Fibroblast of villous mesenchyme (primary cell): ENCODE measurements around the gene ALDH1A3. TPM values are rescaled to one million over a fixed set of nuclear protein-coding genes. Genes with fewer than 3 reads are reported as not detected.

Experiments used
- DNase-seq: peaks from one replicate; pipeline ENCODE4 v3.0.0-alpha.2; 2010; ENCODE audit warnings: low read depth
- H3K4me3 ChIP-seq: 2 replicates; pipeline ENCODE4 v1.5.1; 2011; ENCODE audit warnings: low read depth, mild to moderate bottlenecking, low read length
- total RNA-seq: library from RNA; depleted of rRNA; stranded (reverse); fragments of >200 nt; gene quantifications from 2 replicates; pipeline ENCODE4 v1.2.3, GENCODE V29; 2012
- TF ChIP-seq, protein P1 (sequence below): IDR thresholded peaks from 2 replicates; pipeline ENCODE4 v1.5.1; 2012; ENCODE audit warnings: low read depth, mild to moderate bottlenecking, low read length; ENCODE audit not compliant: insufficient read depth

ALDH1A3 gene
- total RNA-seq, 1 donor: 42.7 TPM

DNA sequence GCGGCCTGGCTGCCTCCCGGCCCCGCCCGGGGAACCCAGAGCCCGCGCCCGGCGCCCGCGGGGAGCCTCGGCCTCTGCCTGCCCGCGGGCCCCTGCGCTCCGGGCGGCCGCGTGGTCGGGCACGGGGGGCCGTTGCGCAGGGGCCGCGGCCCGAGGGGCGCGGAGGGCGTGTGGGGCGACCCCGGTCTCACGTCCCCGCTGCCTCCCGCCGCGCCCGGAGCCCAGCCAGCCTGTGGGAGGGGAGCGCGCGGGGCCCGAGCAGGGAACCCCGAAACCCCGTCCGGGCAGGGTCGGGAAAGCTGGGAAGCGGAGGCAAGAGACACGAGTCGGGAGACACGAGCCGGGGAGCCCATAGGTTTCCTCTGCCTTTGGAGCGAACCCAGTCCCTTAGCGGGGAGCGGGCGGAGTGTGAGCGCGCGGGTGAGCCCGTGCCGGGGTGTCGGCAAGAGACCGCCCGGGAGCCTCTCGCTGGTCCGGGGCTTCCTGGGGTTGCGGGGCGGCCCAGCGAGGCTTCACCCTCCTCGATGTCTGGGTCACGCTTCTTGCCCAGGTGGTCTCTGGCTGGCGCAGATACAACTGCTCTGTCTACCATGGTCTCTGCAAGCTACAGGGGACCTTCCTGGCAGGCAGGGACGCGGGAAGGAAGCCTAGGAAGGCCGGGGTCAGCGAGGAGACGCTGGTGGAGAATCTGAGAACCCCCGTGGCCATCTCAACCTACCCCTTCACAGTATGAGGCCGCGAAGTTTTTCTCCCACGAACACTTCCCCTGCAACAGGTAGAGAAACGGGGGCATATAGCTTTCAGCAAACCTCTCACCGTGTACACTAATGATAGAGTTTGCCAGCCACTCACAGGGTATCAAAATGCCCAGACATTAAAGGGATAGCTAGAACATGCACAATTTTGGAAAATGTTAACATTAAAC is 40.1 kb downstream of the ALDH1A3 start:
- TF ChIP-seq, protein P1, sequence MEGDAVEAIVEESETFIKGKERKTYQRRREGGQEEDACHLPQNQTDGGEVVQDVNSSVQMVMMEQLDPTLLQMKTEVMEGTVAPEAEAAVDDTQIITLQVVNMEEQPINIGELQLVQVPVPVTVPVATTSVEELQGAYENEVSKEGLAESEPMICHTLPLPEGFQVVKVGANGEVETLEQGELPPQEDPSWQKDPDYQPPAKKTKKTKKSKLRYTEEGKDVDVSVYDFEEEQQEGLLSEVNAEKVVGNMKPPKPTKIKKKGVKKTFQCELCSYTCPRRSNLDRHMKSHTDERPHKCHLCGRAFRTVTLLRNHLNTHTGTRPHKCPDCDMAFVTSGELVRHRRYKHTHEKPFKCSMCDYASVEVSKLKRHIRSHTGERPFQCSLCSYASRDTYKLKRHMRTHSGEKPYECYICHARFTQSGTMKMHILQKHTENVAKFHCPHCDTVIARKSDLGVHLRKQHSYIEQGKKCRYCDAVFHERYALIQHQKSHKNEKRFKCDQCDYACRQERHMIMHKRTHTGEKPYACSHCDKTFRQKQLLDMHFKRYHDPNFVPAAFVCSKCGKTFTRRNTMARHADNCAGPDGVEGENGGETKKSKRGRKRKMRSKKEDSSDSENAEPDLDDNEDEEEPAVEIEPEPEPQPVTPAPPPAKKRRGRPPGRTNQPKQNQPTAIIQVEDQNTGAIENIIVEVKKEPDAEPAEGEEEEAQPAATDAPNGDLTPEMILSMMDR: no peak
- peak; percentile 44 for DNase-seq
- H3K4me3 ChIP-seq: peak overlapping the region; percentile 70

DNA sequence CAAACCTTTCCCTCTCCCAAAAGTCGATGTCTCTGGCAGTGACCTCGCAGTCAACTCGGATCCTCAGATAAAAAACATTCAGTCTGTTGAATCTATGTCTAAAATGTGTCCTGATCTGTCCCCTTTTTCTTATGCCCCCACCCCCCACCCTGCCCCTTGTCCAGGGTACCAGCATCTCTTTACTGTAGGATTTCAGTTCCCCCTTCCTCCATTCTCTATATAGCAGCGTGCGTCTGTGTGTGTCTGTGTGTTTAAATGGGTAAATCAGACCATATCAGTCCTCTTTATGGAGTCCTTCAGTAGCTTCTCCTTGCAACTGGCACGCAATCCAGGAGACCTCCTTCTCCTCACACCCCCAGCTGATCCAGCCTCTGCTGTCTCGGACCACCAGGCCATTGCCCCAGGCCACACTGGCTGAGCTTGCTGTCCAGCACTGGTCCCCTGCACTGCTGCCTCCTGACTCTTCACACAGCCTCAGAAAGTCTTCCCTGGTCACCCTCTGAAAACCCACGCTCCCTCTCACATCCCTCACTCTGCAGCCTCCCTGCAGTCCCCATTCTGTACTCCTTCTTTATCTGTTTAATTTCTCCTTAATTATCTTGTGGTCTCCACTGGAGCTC is 41.0 kb downstream of the ALDH1A3 start:
- peak overlapping the region; percentile 70 for H3K4me3 ChIP-seq
- DNase-seq: no peak
- TF ChIP-seq, protein P1: no peak

DNA sequence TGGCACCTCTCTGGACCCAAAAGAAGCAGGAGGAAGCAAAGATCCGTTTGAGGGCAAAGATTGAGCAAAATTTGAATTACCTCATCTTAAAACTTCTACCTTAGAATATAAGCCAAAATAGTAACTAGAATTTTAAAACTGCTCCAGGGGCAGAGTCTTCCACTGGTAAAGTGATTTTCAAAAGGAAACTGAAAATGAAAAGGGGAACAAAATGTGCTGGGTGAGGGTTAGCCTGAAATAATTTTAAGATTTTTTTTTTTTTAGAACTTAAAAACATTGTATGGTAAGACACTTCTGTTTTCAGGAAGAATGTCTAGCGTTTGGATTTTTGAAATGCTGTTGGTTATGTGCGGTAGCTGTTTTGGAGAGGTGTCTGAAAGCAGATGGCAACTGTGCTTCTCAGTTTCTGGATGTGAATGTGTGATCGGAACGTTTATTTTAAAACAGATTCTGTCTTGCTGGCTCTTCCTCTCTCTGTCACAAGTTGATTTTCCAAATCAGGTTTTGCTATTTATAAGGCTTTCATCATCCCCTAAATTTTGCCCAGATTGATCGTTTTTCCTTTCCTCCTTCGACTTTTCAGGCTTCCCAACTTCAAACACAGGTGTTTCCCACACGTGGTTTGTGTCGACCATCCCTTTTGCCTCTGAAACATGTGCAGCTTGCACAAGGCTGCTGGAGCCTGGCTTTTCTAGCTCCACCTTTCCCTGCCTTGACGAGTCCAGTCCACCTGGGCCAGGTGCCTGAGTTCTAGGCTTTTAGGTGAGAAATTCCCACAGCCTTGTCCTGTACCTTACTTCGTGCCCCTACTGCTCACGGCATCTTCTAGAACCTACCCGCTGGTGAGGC is 42.8 kb downstream of the ALDH1A3 start:
- no peak overlapping the region for H3K4me3 ChIP-seq
- no peak for DNase-seq
- TF ChIP-seq, protein P1: no peak

DNA sequence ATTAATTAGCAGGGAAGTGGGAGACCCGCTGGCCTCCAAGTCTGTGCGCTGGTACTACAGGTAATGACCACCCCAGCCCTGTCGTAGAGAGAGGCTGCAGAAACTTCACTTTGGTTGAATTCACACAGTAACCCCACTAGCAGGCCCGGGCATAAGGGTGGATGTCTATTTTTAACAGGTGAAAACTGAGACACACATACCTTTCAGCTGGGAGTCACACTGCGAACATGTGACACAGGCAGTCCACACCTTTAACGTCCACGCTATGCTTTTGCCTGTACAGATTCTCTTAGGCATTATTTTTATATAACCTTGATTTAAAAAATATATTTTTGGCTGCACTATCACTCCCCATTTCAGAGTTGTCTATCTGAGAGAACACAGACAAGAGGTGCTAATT is 43.4 kb downstream of the ALDH1A3 start:
- H3K4me3 ChIP-seq: no peak overlapping the region
- DNase-seq: no peak
- TF ChIP-seq, protein P1: no peak

DNA sequence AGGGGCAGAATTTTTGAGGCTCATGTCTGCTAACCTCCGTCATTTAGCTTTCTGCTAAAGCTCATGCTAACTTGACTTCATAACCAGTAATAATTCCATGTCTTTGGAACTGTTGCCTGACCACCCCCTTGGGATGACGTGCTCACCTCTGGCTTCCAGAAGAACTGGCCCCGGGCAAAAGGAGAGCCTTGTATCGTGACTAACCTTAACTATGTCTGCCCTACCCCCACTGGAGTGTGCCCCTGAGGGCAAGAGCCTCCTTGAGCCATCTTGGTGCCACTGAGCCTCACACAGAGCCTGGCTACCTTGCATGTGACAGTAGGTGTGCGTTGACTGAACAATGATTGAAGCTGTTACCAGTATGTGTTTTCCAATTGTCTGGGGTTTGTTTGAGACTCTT is 44.3 kb downstream of the ALDH1A3 start:
- DNase-seq: no peak
- TF ChIP-seq, protein P1: no peak
- H3K4me3 ChIP-seq: no peak overlapping the region

DNA sequence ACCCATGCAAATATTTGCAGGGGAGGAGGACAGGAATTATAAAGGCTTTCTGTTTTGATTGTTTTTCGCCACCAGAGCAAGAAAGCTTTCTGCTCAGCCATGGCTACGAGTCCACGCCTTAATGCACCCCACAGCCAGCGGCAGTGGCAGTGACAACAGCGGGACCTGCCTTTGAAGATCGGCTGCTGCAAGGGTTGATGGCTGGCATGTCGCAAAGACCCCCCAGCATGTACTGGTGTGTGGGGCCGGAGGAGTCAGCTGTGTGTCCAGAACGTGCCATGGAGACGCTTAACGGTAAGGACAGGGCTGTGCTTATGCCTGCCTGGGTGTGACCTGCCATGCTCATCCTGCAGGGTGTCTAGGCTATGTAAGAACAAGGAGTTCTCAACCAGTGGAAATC is 44.8 kb downstream of the ALDH1A3 start:
- DNase-seq: no peak
- TF ChIP-seq, protein P1: no peak
- H3K4me3 ChIP-seq: no peak overlapping the region
